NCI-H510A treated with DMSO at 0.1 percent for 48 hours (cell line): Measurements from ENCODE around the gene ASIC1.
A peak's percentile ranks its signal among the peaks of the same experiment; 100 is the strongest.
"Not testable (repeated sequence)": the region's sequence is repeated elsewhere in the genome, so short reads cannot be mapped to it uniquely, and the experiment has no call there.

Experiments
- DNase-seq: peaks from one replicate; lab custom pipeline; 2025; lab: John Stamatoyannopoulos, UW

The ASIC1 gene

GRCh38 chr12:50057000-50057841, at the start of gene ASIC1:
Gene ASIC1 (plus strand): TSS chr12:50057596. CDS start chr12:50058767, 1,171 bp downstream.
- peak; percentile 38 for DNase-seq

- DNase-seq: no peak
Observed at GRCh38 chr12:50013361-50014147, 43.8 kb upstream of the ASIC1 start.

- no peak for DNase-seq
Observed at GRCh38 chr12:50014342-50014741, 43.1 kb upstream of the ASIC1 start.

GRCh38 chr12:50016501-50017475, 40.6 kb upstream of the ASIC1 start:
- no peak for DNase-seq

GRCh38 chr12:50017641-50018040, 39.8 kb upstream of the ASIC1 start:
- DNase-seq: no peak

- no peak for DNase-seq
Observed at GRCh38 chr12:50018154-50018553, 39.2 kb upstream of the ASIC1 start.

- no peak for DNase-seq
Observed at GRCh38 chr12:50018968-50019367, 38.4 kb upstream of the ASIC1 start.

- DNase-seq: no peak
Observed at GRCh38 chr12:50019524-50019923, 37.9 kb upstream of the ASIC1 start.

GRCh38 chr12:50021031-50021430, 36.4 kb upstream of the ASIC1 start:
- DNase-seq: no peak

- no peak for DNase-seq
Observed at GRCh38 chr12:50022903-50023302, 34.5 kb upstream of the ASIC1 start.

GRCh38 chr12:50024227-50024626, 33.2 kb upstream of the ASIC1 start:
- DNase-seq: no peak

GRCh38 chr12:50024805-50025186, 32.6 kb upstream of the ASIC1 start:
- no peak for DNase-seq

- DNase-seq: peak; percentile 97
Observed at GRCh38 chr12:50025187-50026059, 32.0 kb upstream of the ASIC1 start, which contains the start of gene RACGAP1. Gene RACGAP1 (minus strand): TSS chr12:50025494. CDS start chr12:50016715, 8,779 bp downstream.

GRCh38 chr12:50026691-50027090, 30.7 kb upstream of the ASIC1 start:
- no peak for DNase-seq

- DNase-seq: not testable (repeated sequence)
Observed at GRCh38 chr12:50030449-50030848, 26.9 kb upstream of the ASIC1 start.

- no peak for DNase-seq
Observed at GRCh38 chr12:50032515-50032853, 24.9 kb upstream of the ASIC1 start.

GRCh38 chr12:50032854-50033581, 24.4 kb upstream of the ASIC1 start:
- DNase-seq: no peak

GRCh38 chr12:50038336-50038735, 19.1 kb upstream of the ASIC1 start:
- DNase-seq: no peak

GRCh38 chr12:50039151-50039835, 18.1 kb upstream of the ASIC1 start:
- DNase-seq: peak; percentile 64

- DNase-seq: no peak
Observed at GRCh38 chr12:50040657-50041056, 16.7 kb upstream of the ASIC1 start.
